Upper lobe of left lung (tissue), 4 donors: ENCODE data around the gene WDR76.

Experiments used
- EP300 ChIP-seq, 4 donors: sonication (generic); formaldehyde crosslinking; IDR thresholded peaks; one replicate each; pipeline ENCODE4 v1.5.1; 2017; ENCODE audit warnings: antibody characterized with exemption in 4 of 4, control low read depth in 2 of 4
- POLR2A ChIP-seq, 4 donors: fragments of 450-650 bp; IDR thresholded peaks; one replicate each; pipeline ENCODE4 v1.5.1; 2016 to 2017; ENCODE audit warnings: antibody characterized with exemption in 4 of 4, mild to moderate bottlenecking in 2 of 4
- POLR2AphosphoS5 ChIP-seq, 2 donors: sonication (generic); formaldehyde crosslinking; IDR thresholded peaks; one replicate each; pipeline ENCODE4 v1.5.1; 2017; ENCODE audit warnings: antibody characterized with exemption in 2 of 2
- TF ChIP-seq, protein P1 (sequence below), 6 experiments: fragments of 450-650 bp in 4 of 6; fragments of 200-600 bp in 2 of 6; sonication (generic) in 2 of 6; IDR thresholded peaks; one replicate each; pipeline ENCODE4 v1.5.1; 2016 to 2019; ENCODE audit warnings: antibody characterized with exemption in 6 of 6

DNA sequence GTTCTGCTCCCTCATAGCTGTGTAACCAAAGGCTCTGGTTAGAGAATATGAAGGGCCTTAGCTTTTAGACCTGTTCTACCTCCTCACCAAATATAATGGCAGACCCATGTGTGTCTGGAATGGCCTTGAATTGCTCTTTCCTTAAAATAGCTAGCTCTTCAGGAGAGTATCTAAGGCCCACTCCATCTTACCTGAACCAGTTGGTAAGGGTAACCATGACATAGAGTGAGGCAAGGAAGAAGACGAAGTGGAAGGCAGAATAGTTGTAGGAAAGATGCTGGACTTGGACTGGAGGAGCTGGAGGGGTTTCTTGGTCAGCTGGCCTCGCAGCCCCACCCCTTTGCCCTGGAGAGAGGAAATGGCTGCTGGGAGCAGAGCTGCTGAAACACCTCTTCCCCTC lies 31.6 kb upstream of the WDR76 start:
- TF ChIP-seq POLR2AphosphoS5 (IDR thresholded peaks at IDR 0.05) (no peak), EP300 (IDR thresholded peaks at IDR 0.05) (no peak), POLR2A (IDR thresholded peaks at IDR 0.05) (no peak)
- TF ChIP-seq, protein P1, sequence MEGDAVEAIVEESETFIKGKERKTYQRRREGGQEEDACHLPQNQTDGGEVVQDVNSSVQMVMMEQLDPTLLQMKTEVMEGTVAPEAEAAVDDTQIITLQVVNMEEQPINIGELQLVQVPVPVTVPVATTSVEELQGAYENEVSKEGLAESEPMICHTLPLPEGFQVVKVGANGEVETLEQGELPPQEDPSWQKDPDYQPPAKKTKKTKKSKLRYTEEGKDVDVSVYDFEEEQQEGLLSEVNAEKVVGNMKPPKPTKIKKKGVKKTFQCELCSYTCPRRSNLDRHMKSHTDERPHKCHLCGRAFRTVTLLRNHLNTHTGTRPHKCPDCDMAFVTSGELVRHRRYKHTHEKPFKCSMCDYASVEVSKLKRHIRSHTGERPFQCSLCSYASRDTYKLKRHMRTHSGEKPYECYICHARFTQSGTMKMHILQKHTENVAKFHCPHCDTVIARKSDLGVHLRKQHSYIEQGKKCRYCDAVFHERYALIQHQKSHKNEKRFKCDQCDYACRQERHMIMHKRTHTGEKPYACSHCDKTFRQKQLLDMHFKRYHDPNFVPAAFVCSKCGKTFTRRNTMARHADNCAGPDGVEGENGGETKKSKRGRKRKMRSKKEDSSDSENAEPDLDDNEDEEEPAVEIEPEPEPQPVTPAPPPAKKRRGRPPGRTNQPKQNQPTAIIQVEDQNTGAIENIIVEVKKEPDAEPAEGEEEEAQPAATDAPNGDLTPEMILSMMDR (IDR thresholded peaks at IDR 0.05) = no peak
